A549 treated with Mapracorat at 1 μM for 4 hours (cell line): ENCODE results near the gene OTOP3. TPM values are rescaled to one million over a fixed set of nuclear protein-coding genes. Genes with fewer than 3 reads are reported as not detected.

ENCODE experiments used
- total RNA-seq: library from RNA; stranded (reverse); fragments of 200-300 nt; extraction: Qiagen RNA extraction; gene quantifications from 5 replicates; pipeline ENCODE4 v1.2.3, GENCODE V29; 2022

OTOP3 gene
- total RNA-seq: not detected in 5 replicates

DNA sequence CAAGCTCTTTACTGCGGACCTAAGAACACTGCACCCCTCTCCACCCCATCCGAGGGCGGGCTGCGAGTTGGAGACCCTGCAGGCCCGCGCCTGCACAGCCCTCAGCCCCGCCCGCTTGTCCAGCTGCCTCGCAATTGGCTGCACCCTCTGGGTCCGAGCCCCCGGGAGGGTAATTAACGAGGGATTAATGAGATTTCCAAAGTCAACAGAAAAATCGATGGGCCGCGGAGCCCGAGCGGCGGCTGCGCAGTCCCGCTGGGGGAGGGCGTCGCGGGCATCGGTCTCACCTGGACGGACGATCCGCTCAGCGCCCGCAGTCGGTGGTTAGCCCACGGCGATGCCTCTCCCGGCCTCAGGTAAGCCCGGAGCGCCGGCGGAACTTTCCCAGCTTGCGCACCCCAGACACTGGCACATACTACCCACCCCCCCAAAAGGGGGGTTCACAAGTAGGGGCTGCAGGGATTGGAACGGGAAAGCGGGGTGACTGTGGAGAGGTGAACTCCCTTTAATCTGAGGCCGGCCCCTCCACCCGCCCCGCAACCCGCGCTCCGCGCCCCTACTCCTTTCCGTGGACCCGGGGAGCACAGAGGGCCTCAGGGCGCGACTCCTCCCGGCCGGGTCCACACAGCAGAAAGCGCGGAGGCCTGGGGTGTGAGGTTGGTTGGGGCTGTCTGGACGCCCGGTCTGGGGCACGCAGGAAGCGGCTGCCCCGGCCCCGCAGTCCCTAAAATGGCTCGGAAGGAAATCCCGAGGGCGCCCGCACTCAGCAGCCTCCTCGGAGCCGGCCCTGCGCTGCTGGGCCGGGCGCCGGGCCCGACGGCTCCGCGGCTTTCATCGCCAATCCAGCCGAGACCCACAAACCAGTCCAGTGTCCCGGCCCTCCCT is at the start of gene OTOP3:
TSS of gene OTOP3 (plus strand) at position 314 of the 885 bp plus-strand sequence. CDS start at position 338, 24 bp downstream.

GRCh38 chr17:74892974-74893911 is 42.5 kb upstream of the OTOP3 start, which contains the start of gene FADS6:
FADS6 (minus strand) TSS chr17:74893633; CDS start chr17:74893595, 38 bp downstream.

GRCh38 chr17:74922694-74923537 is 12.8 kb upstream of the OTOP3 start, which contains the start of gene USH1G:
USH1G (minus strand) TSS chr17:74923255; CDS start chr17:74923073, 182 bp downstream.

DNA sequence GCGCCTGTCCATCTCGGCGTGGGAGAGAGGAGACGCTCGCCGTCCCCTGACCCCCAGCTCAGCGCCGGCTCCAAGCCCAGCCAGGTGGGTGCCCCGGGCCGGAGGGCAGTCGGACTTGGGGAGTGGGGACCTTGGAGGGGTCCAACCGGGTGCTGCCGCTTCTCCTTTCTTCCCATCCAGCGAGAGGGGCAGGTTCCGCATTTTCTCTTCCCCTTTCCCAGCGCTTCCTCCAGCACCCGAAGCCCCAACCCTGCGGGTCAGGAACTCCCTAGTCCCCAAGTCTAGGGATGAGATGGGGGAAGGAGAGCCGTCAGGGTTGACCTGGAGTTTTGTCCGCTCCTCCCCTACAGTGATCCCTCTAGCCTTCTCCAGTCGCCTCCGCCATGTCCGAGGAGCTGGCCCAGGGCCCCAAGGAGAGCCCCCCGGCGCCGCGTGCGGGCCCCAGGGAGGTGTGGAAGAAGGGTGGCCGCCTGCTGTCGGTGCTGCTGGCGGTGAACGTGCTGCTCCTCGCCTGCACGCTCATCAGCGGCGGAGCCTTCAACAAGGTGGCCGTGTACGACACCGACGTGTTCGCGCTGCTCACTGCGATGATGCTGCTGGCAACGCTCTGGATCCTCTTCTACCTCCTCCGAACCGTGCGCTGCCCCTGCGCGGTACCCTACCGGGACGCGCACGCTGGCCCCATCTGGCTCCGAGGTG is 11.3 kb upstream of the OTOP3 start, which contains the start of gene OTOP2:
TSS of gene OTOP2 (plus strand) at position 24 of the 699 bp plus-strand sequence. CDS start at position 384, 360 bp downstream.

GRCh38 chr17:74972107-74972972 is 36.6 kb downstream of the OTOP3 start, which contains the start of gene HID1:
HID1 (minus strand) TSS chr17:74972759; CDS start chr17:74972656, 103 bp downstream.

GRCh38 chr17:74987418-74987908 is 51.8 kb downstream of the OTOP3 start, which contains the start of gene CDR2L:
CDR2L (plus strand) TSS chr17:74987632; CDS start chr17:74988044, 412 bp downstream.

Other genes with a start within 250 kb of the OTOP3 start
- gene CD300LF, start 223.0 kb upstream of the OTOP3 start, total RNA-seq: not detected in 5 replicates
- gene RAB37, start 198.6 kb upstream of the OTOP3 start, total RNA-seq: 0.81 to 1.8 TPM (median 1.1 TPM) in 5 replicates
- gene NHERF1, start 187.3 kb upstream of the OTOP3 start, total RNA-seq: 34.4 to 43.9 TPM (median 41.5 TPM) in 5 replicates
- gene NAT9, start 159.6 kb upstream of the OTOP3 start, total RNA-seq: 49.2 to 57.5 TPM (median 55.3 TPM) in 5 replicates
- 0.16 to 0.65 TPM (median 0.23 TPM) in 5 replicates for gene GRIN2C, start 76.0 kb upstream of the OTOP3 start, total RNA-seq
- 47.2 to 74.4 TPM (median 64.0 TPM) in 5 replicates for gene FDXR, start 62.9 kb upstream of the OTOP3 start, total RNA-seq
- not detected in 5 replicates for gene FADS6, start 42.3 kb upstream of the OTOP3 start, total RNA-seq
- gene USH1G, start 12.6 kb upstream of the OTOP3 start, total RNA-seq: 0.07 to 0.12 TPM (median 0.09 TPM) in 5 replicates
- 0.08 to 0.10 TPM in 2 of 5 replicates, not detected in the others for gene OTOP2, start 11.6 kb upstream of the OTOP3 start, total RNA-seq
- gene HID1, start 36.9 kb downstream of the OTOP3 start, total RNA-seq: 10.4 to 15.2 TPM (median 13.9 TPM) in 5 replicates
- 57.0 to 76.4 TPM (median 74.4 TPM) in 5 replicates for gene CDR2L, start 51.7 kb downstream of the OTOP3 start, total RNA-seq
- gene MRPL58, start 76.8 kb downstream of the OTOP3 start, total RNA-seq: 74.6 to 83.6 TPM (median 77.6 TPM) in 5 replicates
- 461 to 610 TPM (median 475 TPM) in 5 replicates for gene ATP5PD, start 111.1 kb downstream of the OTOP3 start, total RNA-seq
- gene KCTD2, start 111.3 kb downstream of the OTOP3 start, total RNA-seq: 29.0 to 32.7 TPM (median 31.2 TPM) in 5 replicates
- gene SLC16A5, start 152.1 kb downstream of the OTOP3 start, total RNA-seq: 22.0 to 35.0 TPM (median 31.0 TPM) in 5 replicates
- 15.8 to 20.6 TPM (median 17.5 TPM) in 5 replicates for gene ARMC7, start 174.1 kb downstream of the OTOP3 start, total RNA-seq
- 86.4 to 137 TPM (median 131 TPM) in 5 replicates for gene NT5C, start 195.8 kb downstream of the OTOP3 start, total RNA-seq
- 721 to 863 TPM (median 776 TPM) in 5 replicates for gene JPT1, start 218.6 kb downstream of the OTOP3 start, total RNA-seq
- 342 to 401 TPM (median 370 TPM) in 5 replicates for gene SUMO2, start 247.1 kb downstream of the OTOP3 start, total RNA-seq